Psoas muscle (tissue), 8 donors: ENCODE data around the gene MED13L. TPM values are rescaled to one million over a fixed set of nuclear protein-coding genes. Genes with fewer than 3 reads are reported as not detected.
A peak's percentile ranks its signal among the peaks of the same experiment; 100 is the strongest.

Source experiments
- ATAC-seq, 4 donors: fragments of 200-7000 bp; cut with Tn5 transposase; one replicate each; pipeline ENCODE4 v1.9.1; 2020; ENCODE audit warnings: moderate library complexity in 3 of 4, mild to moderate bottlenecking in 2 of 4
- DNase-seq, 2 donors: peaks; one replicate each; pipeline ENCODE4 v3.0.0-alpha.2; 2020
- H3K27ac ChIP-seq: fragments of 200-600 bp; one replicate; pipeline ENCODE4 v1.8.0; 2022
- H3K27me3 ChIP-seq, 3 donors: fragments of 200-600 bp in 1 of 3; one replicate each; pipeline versions ENCODE4 v1.6.1 to v1.8.0; 2013 to 2022; ENCODE audit warnings: low read length in 2 of 3, mild to moderate bottlenecking in 2 of 3, moderate library complexity in 1 of 3; ENCODE audit not compliant: insufficient read depth in 3 of 3
- H3K36me3 ChIP-seq, 2 donors: fragments of 200-600 bp in 1 of 2; one replicate each; pipeline versions ENCODE4 v1.6.1 to v1.8.0; 2013 to 2022; ENCODE audit warnings: low read depth in 1 of 2, mild to moderate bottlenecking in 1 of 2, moderate library complexity in 1 of 2; ENCODE audit not compliant: insufficient read depth in 1 of 2
- H3K4me1 ChIP-seq: fragments of 200-600 bp; one replicate; pipeline ENCODE4 v1.8.0; 2022
- H3K4me3 ChIP-seq: fragments of 200-600 bp; one replicate; pipeline ENCODE4 v1.8.0; 2022; ENCODE audit warnings: mild to moderate bottlenecking
- H3K9me3 ChIP-seq: fragments of 200-600 bp; one replicate; pipeline ENCODE4 v1.8.0; 2022
- WGBS, 3 donors: extraction: QIAGEN DNeasy Blood & Tissue Kit; methylation state at CpG; one replicate each; pipeline versions ENCODE4 v1.1.6 to v1.1.7; 2013; 5-methylcytosine and 5-hydroxymethylcytosine counted together
- intact Hi-C, 2 donors: fragments of 100-400 bp; cut with DNase I; formaldehyde crosslinking; loops; one replicate each; pipeline versions ENCODE4 v1.11.0 to v1.14.2; 2022
- polyA plus RNA-seq, 3 donors: library from polyadenylated mRNA; stranded (reverse); fragments of 200-250 nt; gene quantifications; one replicate each; pipeline ENCODE4 v1.2.3, GENCODE V29; 2013
- total RNA-seq, 4 donors: library from RNA; stranded (reverse); fragmentation: NEBNext Ultra II Directional in 2 of 4; extraction: Animal tissue kit (Norgen Biotek cat#: 25700) in 2 of 4; gene quantifications; one replicate each; pipeline versions ENCODE4 v1.2.1 to v1.2.4, GENCODE V29; 2021 to 2023
- TF ChIP-seq, protein P1 (sequence below): fragments of 200-600 bp; IDR thresholded peaks from one replicate; pipeline ENCODE4 v1.8.0; 2022; ENCODE audit warnings: antibody characterized with exemption
- donor health status: healthy with polysubstance abuse.
- donor health status: DM: no; HTN: no; CAD: no; lungs with moderate emphysema.
- donor health status: Bipolar disorder and iron deficiency.
- donor health status: healthy.
- donor health status: DM: yes; HTN: yes; CAD: no.
- donor health status: DM: no; HTN: no; CAD: no.
- donor health status: DM: no; HTN: no; CAD: no.
- donor health status: DM: yes; HTN: yes; CAD: no.

Gene MED13L
- total and polyA plus RNA-seq, 7 donors: 8.9 to 90.5 (median 72.5) TPM

DNA sequence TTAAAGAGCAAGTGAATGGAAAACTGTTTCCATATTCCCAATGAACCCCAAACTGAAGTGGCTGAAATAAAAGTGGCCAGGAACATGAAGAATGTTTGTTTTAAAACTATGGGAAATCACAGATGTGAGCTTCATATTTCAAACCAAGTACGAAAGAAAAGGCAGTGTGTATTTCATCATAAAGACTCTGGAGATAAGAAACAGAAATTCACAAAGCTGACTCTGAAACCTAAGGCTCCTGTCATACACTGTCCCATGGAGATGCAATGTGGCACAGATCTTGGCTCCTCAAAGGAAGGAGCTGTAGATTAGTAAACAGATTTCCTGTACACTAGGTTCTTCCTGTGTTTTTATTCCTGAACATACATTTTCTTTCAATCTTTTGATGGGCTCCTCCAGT lies 304.4 kb downstream of the MED13L start:
- WGBS, 3 donors: 86 to 89% (median 87%) methylated on average over 1 of the region's 1 CpG
- no peak overlapping the region for H3K4me3 ChIP-seq
- TF ChIP-seq, protein P1, sequence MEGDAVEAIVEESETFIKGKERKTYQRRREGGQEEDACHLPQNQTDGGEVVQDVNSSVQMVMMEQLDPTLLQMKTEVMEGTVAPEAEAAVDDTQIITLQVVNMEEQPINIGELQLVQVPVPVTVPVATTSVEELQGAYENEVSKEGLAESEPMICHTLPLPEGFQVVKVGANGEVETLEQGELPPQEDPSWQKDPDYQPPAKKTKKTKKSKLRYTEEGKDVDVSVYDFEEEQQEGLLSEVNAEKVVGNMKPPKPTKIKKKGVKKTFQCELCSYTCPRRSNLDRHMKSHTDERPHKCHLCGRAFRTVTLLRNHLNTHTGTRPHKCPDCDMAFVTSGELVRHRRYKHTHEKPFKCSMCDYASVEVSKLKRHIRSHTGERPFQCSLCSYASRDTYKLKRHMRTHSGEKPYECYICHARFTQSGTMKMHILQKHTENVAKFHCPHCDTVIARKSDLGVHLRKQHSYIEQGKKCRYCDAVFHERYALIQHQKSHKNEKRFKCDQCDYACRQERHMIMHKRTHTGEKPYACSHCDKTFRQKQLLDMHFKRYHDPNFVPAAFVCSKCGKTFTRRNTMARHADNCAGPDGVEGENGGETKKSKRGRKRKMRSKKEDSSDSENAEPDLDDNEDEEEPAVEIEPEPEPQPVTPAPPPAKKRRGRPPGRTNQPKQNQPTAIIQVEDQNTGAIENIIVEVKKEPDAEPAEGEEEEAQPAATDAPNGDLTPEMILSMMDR: no peak
- H3K4me1 ChIP-seq: no peaks in the 10 kb centered on the region
- H3K36me3 ChIP-seq: peaks cover 6 to 73% of the 10 kb centered on the region in 2 donors
- no peaks in the 10 kb centered on the region for H3K9me3 ChIP-seq
- H3K27me3 ChIP-seq: no peaks in the 10 kb centered on the region
- DNase-seq (no peak), ATAC-seq (no peak)
- intact Hi-C loops: no loop called here
- H3K27ac ChIP-seq: no peak overlapping the region

DNA sequence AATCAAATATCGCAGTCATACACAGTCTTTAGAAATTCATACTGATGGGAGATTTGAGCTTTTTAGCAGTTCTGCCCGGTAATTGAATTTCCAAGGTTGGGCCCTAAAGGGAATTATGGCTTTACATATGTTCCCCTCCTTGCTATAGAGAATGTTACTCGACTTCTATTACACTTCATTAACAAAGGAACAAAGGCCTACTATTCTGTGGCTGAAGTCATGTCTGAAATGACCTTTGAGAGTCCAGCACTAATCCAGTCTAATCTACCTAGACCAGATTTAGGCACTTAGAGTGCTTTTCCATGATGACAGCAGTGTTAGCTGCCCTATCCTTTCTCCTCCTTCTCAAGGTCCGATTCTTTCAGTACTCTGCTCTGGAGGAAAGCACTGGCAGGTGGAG lies 305.3 kb downstream of the MED13L start:
- Histone ChIP-seq H3K27me3 (no peaks in the 10 kb centered on the region), H3K4me3 (no peak overlapping the region), H3K27ac (no peak overlapping the region), H3K36me3 (peaks cover 4 to 81% of the 10 kb centered on the region in 2 donors), H3K4me1 (no peaks in the 10 kb centered on the region), H3K9me3 (no peaks in the 10 kb centered on the region)
- DNase-seq (no peak), ATAC-seq (no peak)
- TF ChIP-seq, protein P1: no peak
- WGBS, 3 donors: 72 to 79% (median 73%) methylated on average over 4 of the region's 4 CpGs
- intact Hi-C loops: no loop called here

DNA sequence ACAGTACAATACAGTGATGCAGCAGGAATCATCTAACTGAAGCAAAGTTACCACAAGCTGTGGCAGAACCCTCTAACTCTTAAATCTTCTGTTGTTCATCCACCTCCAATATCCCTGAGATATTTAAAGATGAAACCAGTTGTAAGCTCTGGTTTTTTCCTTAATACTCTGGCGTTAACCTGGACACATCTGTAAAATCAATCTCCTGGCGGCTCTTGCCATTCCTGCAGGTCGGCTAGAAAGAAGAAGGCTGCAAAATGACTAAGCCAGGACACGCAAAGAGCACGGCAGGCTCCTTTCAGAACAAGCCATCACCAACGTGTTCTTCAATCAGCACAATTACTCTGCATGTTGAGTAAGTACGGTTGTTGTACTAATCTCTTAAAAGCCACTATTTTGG lies 309.3 kb downstream of the MED13L start:
- Histone ChIP-seq H3K27me3 (no peaks in the 10 kb centered on the region), H3K36me3 (peaks cover 12 to 98% of the 10 kb centered on the region in 2 donors), H3K4me3 (no peak overlapping the region), H3K4me1 (no peaks in the 10 kb centered on the region), H3K27ac (no peak overlapping the region), H3K9me3 (no peaks in the 10 kb centered on the region)
- ATAC-seq (no peak), DNase-seq (no peak)
- TF ChIP-seq, protein P1: no peak
- intact Hi-C loops: no loop called here
- 71 to 73% (median 71%) methylated on average over 7 of the region's 7 CpGs for WGBS, 3 donors

DNA sequence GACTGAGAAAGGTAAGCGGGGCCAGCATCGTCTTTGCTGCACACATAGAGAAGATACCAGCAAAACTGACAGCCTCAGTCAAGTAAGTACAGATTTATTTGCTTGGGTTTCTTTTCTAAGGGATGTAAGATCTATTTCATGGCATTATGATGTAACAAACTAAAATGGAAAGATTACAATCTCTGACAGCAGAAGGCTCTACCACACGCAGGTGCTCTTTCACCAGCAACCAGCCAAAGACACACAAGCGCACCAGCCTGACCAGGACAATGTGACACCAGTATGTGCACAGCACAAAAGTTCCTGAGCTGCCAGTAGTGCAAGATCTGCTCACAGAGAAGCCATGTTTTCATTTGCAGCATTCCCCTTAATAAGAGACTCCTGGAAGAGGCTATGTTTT lies 311.1 kb downstream of the MED13L start:
- Histone ChIP-seq H3K27ac (no peak overlapping the region), H3K27me3 (no peaks in the 10 kb centered on the region), H3K36me3 (peaks cover 11 to 99% of the 10 kb centered on the region in 2 donors), H3K4me3 (no peak overlapping the region), H3K4me1 (no peaks in the 10 kb centered on the region), H3K9me3 (no peaks in the 10 kb centered on the region)
- no peak for DNase-seq
- peak in 1 of 4 donors; percentile 57 for ATAC-seq
- TF ChIP-seq, protein P1: no peak
- 87 to 96% (median 87%) methylated on average over 4 of the region's 4 CpGs for whole genome bisulfite sequencing, 3 donors
- intact Hi-C loops: no loop called here

DNA sequence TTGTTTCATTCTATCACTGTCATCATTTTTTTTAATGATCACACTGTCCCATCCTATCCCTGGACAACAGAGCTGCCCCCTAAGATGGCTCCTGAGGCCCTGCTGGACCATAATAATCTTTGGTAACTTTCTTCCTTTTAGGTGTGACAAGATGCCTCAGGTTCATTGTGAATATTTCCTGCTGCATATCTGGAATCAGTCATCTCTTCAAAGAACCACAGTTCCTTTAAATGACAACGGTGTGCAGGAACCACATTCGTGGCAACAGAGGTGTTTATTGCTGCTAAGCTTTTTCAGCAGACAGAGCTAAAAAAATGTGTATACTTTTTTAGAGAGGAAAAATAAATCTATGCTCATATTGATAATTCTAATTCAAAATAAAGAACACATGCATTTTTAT lies 312.9 kb downstream of the MED13L start:
- DNase-seq (no peak), ATAC-seq (no peak)
- TF ChIP-seq, protein P1: no peak
- H3K4me1 ChIP-seq: no peaks in the 10 kb centered on the region
- no peak overlapping the region for H3K27ac ChIP-seq
- WGBS, 3 donors: 80 to 96% (median 81%) methylated on average over 2 of the region's 2 CpGs
- H3K9me3 ChIP-seq: no peaks in the 10 kb centered on the region
- H3K36me3 ChIP-seq: peaks cover 19 to 99% of the 10 kb centered on the region in 2 donors
- intact Hi-C loops: no loop called here
- H3K27me3 ChIP-seq: no peaks in the 10 kb centered on the region
- H3K4me3 ChIP-seq: no peak overlapping the region
